ENCODE data around the gene OR8A1.

DNA sequence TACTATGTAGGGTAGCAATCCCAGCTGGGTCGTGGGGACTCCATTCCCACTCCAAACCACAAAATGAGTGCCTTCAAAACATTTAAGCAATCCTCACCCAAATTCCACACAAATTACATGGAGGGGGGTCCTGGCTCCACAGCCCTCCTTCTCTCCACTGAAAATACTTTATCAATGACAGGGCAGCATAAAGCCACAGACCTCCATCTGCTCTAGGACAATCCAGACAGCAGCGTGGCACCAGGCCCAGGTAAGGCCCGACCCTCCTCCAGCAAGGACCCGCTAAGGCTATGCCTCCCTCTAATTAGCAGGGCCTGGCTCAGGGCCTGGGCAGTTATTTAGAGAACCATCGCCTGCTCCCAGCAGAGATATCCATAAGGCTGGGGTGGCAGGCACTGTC, 41.3 kb downstream of the OR8A1 start, which contains the start of gene PANX3:
- TF ChIP-seq, protein P1, sequence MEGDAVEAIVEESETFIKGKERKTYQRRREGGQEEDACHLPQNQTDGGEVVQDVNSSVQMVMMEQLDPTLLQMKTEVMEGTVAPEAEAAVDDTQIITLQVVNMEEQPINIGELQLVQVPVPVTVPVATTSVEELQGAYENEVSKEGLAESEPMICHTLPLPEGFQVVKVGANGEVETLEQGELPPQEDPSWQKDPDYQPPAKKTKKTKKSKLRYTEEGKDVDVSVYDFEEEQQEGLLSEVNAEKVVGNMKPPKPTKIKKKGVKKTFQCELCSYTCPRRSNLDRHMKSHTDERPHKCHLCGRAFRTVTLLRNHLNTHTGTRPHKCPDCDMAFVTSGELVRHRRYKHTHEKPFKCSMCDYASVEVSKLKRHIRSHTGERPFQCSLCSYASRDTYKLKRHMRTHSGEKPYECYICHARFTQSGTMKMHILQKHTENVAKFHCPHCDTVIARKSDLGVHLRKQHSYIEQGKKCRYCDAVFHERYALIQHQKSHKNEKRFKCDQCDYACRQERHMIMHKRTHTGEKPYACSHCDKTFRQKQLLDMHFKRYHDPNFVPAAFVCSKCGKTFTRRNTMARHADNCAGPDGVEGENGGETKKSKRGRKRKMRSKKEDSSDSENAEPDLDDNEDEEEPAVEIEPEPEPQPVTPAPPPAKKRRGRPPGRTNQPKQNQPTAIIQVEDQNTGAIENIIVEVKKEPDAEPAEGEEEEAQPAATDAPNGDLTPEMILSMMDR (conservative IDR thresholded peaks at IDR 0.05; ENCODE audit: low read length), result no peak
- TF ChIP-seq EZH2phosphoT487 (IDR thresholded peaks at IDR 0.05; ENCODE audit: borderline replicate concordance, low read depth, low read length), result no peak
